ENCODE measurements around the gene OR2V2. TPM values are rescaled to one million over a fixed set of nuclear protein-coding genes. Genes with fewer than 3 reads are reported as not detected.

Gene OR2V2
- polyA plus RNA-seq, 1 of the 3 experiments (the other 2 are of a cell fraction), result not detected

DNA sequence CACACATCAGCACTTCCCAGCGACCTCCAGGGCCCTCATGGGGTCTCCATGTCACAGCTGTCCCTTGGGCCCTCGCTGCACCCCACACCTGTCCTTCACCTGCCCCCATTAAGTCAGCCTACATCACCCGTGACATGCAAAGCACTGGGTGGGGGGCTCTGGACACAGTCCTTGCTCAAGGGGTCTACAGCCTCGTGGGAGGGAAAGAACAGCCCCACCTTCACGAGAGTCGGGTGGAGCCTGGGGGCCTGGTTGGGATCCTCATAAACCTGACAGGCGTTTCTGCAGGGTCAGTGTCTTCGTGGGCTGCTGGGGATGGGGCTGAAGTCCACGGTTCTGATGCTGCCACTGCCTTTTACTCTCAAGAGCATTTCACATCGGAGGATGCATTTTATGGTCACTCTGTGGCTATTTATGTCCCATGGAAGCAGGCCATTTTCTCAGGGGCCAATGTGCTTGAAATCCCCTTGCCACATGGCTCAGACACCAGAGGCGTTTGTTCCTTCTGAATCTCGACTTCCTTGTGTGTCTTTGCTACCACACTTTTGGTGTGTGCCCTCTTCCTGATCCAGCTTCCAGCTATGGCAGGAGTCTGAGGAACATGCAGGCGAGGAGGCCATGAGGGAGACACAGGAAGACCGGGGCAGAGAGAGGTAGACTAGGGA lies 16.4 kb upstream of the OR2V2 start, which contains the start of gene OR2V1 (continued):
- TF ChIP-seq CHD2 (IDR thresholded peaks at IDR 0.05; ENCODE audit: low read length, partially characterized antibody), result no peak
- TF ChIP-seq, protein P1, sequence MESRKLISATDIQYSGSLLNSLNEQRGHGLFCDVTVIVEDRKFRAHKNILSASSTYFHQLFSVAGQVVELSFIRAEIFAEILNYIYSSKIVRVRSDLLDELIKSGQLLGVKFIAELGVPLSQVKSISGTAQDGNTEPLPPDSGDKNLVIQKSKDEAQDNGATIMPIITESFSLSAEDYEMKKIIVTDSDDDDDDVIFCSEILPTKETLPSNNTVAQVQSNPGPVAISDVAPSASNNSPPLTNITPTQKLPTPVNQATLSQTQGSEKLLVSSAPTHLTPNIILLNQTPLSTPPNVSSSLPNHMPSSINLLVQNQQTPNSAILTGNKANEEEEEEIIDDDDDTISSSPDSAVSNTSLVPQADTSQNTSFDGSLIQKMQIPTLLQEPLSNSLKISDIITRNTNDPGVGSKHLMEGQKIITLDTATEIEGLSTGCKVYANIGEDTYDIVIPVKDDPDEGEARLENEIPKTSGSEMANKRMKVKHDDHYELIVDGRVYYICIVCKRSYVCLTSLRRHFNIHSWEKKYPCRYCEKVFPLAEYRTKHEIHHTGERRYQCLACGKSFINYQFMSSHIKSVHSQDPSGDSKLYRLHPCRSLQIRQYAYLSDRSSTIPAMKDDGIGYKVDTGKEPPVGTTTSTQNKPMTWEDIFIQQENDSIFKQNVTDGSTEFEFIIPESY (IDR thresholded peaks at IDR 0.05; ENCODE audit: borderline replicate concordance, low read depth), result no peak
- TF ChIP-seq, protein P2, sequence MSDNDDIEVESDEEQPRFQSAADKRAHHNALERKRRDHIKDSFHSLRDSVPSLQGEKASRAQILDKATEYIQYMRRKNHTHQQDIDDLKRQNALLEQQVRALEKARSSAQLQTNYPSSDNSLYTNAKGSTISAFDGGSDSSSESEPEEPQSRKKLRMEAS (IDR thresholded peaks at IDR 0.05; ENCODE audit: low read depth), result no peak
- no peak for TF ChIP-seq FOSL2 (IDR thresholded peaks at IDR 0.05; ENCODE audit: borderline replicate concordance, low read depth)
- TF ChIP-seq, protein P3, sequence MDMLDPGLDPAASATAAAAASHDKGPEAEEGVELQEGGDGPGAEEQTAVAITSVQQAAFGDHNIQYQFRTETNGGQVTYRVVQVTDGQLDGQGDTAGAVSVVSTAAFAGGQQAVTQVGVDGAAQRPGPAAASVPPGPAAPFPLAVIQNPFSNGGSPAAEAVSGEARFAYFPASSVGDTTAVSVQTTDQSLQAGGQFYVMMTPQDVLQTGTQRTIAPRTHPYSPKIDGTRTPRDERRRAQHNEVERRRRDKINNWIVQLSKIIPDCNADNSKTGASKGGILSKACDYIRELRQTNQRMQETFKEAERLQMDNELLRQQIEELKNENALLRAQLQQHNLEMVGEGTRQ (IDR thresholded peaks at IDR 0.05; ENCODE audit: borderline replicate concordance, low read depth, low read length), result no peak
- no peak for TF ChIP-seq TCF12 (IDR thresholded peaks at IDR 0.05)
- TF ChIP-seq FOXM1 (IDR thresholded peaks at IDR 0.05; ENCODE audit: low read depth), result no peak
- no peak for TF ChIP-seq EP300 (IDR thresholded peaks at IDR 0.05; ENCODE audit: borderline replicate concordance in 1 of 2, low read depth in 1 of 2, low read length in 1 of 2)

DNA sequence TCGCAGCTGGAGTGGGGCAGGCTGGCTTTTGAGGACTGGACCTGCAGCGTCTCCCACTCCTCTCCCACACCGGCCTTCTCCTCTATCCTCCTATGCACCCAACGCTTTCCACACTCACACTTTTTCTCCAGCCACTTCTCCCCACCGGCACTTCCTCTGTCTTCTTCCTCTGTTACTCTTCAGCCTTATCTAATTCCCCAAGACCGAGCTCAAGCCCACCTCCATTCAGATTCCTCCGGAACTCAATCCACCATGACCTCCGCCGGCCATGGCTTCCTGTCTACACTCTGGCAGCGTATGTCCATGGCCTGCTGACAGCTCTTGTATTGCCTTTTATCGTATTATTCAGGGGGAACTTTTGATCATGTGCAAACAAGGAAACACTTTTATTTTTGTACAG lies 15.9 kb upstream of the OR2V2 start:
- ChIA-PET POLR2A (no interaction called here), CTCF (no interaction called here)
- H3K4me1 ChIP-seq (ENCODE audit: control insufficient read depth in 1 of 2, insufficient read depth in 2 of 2, low read depth in 1 of 2, low read length in 1 of 2), result no peaks in the 10 kb centered on the region; a peak in 1 of 4 replicates
- H4K20me1 ChIP-seq (ENCODE audit: insufficient read depth), result no peaks in the 10 kb centered on the region
- no peaks in the 10 kb centered on the region for H3K36me3 ChIP-seq (replicated peaks in 1 of 2; ENCODE audit: control insufficient read depth in 1 of 2, insufficient read depth in 2 of 2, low read length in 1 of 2)
- 30% methylated on average over 11 of the region's 11 CpGs for WGBS (ENCODE audit: low lambda C conversion rate)
- H3K9me3 ChIP-seq, result peaks cover 4% of the 10 kb centered on the region; the same call in 1 of the 2 replicates
- DNase-seq, result no peak
- H3F3A ChIP-seq (replicated peaks; ENCODE audit: insufficient read depth), result no peaks in the 10 kb centered on the region
- H3K4me2 ChIP-seq, result no peak overlapping the region
- H3K27ac ChIP-seq (ENCODE audit: low read depth in 2 of 2, low read length in 1 of 2), result no peak overlapping the region
- peaks cover 63% of the 10 kb centered on the region; the same call in 1 of the 2 replicates for H3K27me3 ChIP-seq (ENCODE audit: insufficient read depth)
- H2AFZ ChIP-seq (ENCODE audit: low read depth), result no peak overlapping the region
- TF ChIP-seq EP300 (IDR thresholded peaks at IDR 0.05; ENCODE audit: borderline replicate concordance in 1 of 2, low read depth in 1 of 2, low read length in 1 of 2), result no peak
- no peak for TF ChIP-seq SMC3 (IDR thresholded peaks at IDR 0.05; ENCODE audit: low read depth, low read length)
- TF ChIP-seq, protein P1 (IDR thresholded peaks at IDR 0.05; ENCODE audit: borderline replicate concordance, low read depth), result no peak
- TF ChIP-seq TEAD4 (IDR thresholded peaks at IDR 0.05; ENCODE audit: borderline replicate concordance, insufficient read depth), result no peak
- no peak for TF ChIP-seq GATA2 (CRISPR knock-in tag; IDR thresholded peaks at IDR 0.05)
- TF ChIP-seq MXI1 (IDR thresholded peaks at IDR 0.05; ENCODE audit: low read depth, low read length), result no peak
- TF ChIP-seq POLR2AphosphoS5 (IDR thresholded peaks at IDR 0.05; ENCODE audit: low read depth, low read length), result no peak
- no peak overlapping the region for H3K9ac ChIP-seq
- no peaks in the 10 kb centered on the region for H3K79me2 ChIP-seq (ENCODE audit: insufficient read depth)
- no peak overlapping the region for H3K4me3 ChIP-seq (ENCODE audit: low read depth in 2 of 2, low read length in 1 of 2)
- no peaks in the 10 kb centered on the region for H3K9me2 ChIP-seq

Measured in SK-N-SH (cell line).